GM21423 (cell line): ENCODE measurements around the gene PCP2.

Experiments used
- ATAC-seq: cut with Tn5 transposase; IDR thresholded peaks from one replicate; pipeline ENCODE4 v1.9.1; 2021; ENCODE audit warnings: mild to moderate bottlenecking, moderate library complexity; ENCODE audit not compliant: unreplicated experiment

PCP2 gene

GRCh38 chr19:7633698-7634097, at the start of gene PCP2:
TSS of gene PCP2 (minus strand) at chr19:7633719. CDS start at chr19:7633457, 262 bp downstream.
- ATAC-seq, result no peak

- no peak for ATAC-seq
These were observed 48.8 kb upstream of the PCP2 start for GRCh38 chr19:7682175-7682855.

GRCh38 chr19:7681340-7682174, 48.0 kb upstream of the PCP2 start:
- ATAC-seq, result no peak

GRCh38 chr19:7680606-7681339, 47.3 kb upstream of the PCP2 start, which contains the start of gene TRAPPC5:
TSS of gene TRAPPC5 (plus strand) at chr19:7680833. CDS start at chr19:7682254, 1,421 bp downstream.
- peak; percentile 63 for ATAC-seq

GRCh38 chr19:7679771-7680605, 46.5 kb upstream of the PCP2 start:
- no peak for ATAC-seq

- ATAC-seq, result no peak
These were observed 45.6 kb upstream of the PCP2 start for GRCh38 chr19:7678971-7679751.

- ATAC-seq, result no peak
These were observed 44.3 kb upstream of the PCP2 start for GRCh38 chr19:7677669-7678311.

- no peak for ATAC-seq
These were observed 43.3 kb upstream of the PCP2 start, which contains the start of gene MCEMP1 for GRCh38 chr19:7676854-7677253. TSS of gene MCEMP1 (plus strand) at chr19:7677090. CDS start at chr19:7677121, 31 bp downstream.

GRCh38 chr19:7676376-7676775, 42.9 kb upstream of the PCP2 start:
- ATAC-seq, result no peak

- ATAC-seq, result no peak
These were observed 40.8 kb upstream of the PCP2 start for GRCh38 chr19:7674010-7675005.

GRCh38 chr19:7672522-7672921, 39.0 kb upstream of the PCP2 start:
- no peak for ATAC-seq

GRCh38 chr19:7670790-7671189, 37.3 kb upstream of the PCP2 start:
- no peak for ATAC-seq

- no peak for ATAC-seq
These were observed 36.7 kb upstream of the PCP2 start for GRCh38 chr19:7670150-7670783.

- ATAC-seq, result no peak
These were observed 36.1 kb upstream of the PCP2 start for GRCh38 chr19:7669641-7670040.

- ATAC-seq, result no peak
These were observed 35.3 kb upstream of the PCP2 start, which contains the start of gene RETN for GRCh38 chr19:7668842-7669241. TSS of gene RETN (plus strand) at chr19:7669049. CDS start at chr19:7669327, 278 bp downstream.

- ATAC-seq, result no peak
These were observed 31.6 kb upstream of the PCP2 start for GRCh38 chr19:7665076-7665475.

- ATAC-seq, result no peak
These were observed 30.2 kb upstream of the PCP2 start for GRCh38 chr19:7663706-7664105.
